GM13976 (cell line): ENCODE results near the gene SDHA.
"Not testable (repeated sequence)": the region's sequence is repeated elsewhere in the genome, so short reads cannot be mapped to it uniquely, and the experiment has no call there.

Source experiments
- DNase-seq: peaks from one replicate; pipeline ENCODE4 v3.0.0; 2012; ENCODE audit warnings: low spot score
- in situ Hi-C: fragments of 300-500 bp; cut with MboI; formaldehyde crosslinking; loops from one replicate; pipeline ENCODE4 v1.12.0; 2022; ENCODE audit warnings: low sequenced_read_pairs, mixed read lengths, inconsistent platforms; ENCODE audit not compliant: unreplicated experiment
- TF ChIP-seq, protein P1 (sequence below): IDR thresholded peaks from 2 replicates; pipeline ENCODE4 v1.5.1; 2012; ENCODE audit warnings: borderline replicate concordance, mild to moderate bottlenecking; ENCODE audit not compliant: insufficient read depth; ENCODE audit errors: extremely low read depth, missing control alignments, control extremely low read depth

Gene SDHA

GRCh38 chr5:278646-279045, 60.5 kb downstream of the SDHA start:
- in situ Hi-C loops, result no loop called here
- DNase-seq, result no peak
- TF ChIP-seq, protein P1, sequence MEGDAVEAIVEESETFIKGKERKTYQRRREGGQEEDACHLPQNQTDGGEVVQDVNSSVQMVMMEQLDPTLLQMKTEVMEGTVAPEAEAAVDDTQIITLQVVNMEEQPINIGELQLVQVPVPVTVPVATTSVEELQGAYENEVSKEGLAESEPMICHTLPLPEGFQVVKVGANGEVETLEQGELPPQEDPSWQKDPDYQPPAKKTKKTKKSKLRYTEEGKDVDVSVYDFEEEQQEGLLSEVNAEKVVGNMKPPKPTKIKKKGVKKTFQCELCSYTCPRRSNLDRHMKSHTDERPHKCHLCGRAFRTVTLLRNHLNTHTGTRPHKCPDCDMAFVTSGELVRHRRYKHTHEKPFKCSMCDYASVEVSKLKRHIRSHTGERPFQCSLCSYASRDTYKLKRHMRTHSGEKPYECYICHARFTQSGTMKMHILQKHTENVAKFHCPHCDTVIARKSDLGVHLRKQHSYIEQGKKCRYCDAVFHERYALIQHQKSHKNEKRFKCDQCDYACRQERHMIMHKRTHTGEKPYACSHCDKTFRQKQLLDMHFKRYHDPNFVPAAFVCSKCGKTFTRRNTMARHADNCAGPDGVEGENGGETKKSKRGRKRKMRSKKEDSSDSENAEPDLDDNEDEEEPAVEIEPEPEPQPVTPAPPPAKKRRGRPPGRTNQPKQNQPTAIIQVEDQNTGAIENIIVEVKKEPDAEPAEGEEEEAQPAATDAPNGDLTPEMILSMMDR, result no peak

- DNase-seq, in situ Hi-C loops: not testable (repeated sequence)
Measured at GRCh38 chr5:279051-279665, 61.0 kb downstream of the SDHA start.

GRCh38 chr5:285991-286557, 68.0 kb downstream of the SDHA start:
- in situ Hi-C loops, result no loop called here
- no peak for DNase-seq
- TF ChIP-seq, protein P1, result no peak

GRCh38 chr5:290200-290599, 72.1 kb downstream of the SDHA start:
- in situ Hi-C loops, DNase-seq: not testable (repeated sequence)

DNA sequence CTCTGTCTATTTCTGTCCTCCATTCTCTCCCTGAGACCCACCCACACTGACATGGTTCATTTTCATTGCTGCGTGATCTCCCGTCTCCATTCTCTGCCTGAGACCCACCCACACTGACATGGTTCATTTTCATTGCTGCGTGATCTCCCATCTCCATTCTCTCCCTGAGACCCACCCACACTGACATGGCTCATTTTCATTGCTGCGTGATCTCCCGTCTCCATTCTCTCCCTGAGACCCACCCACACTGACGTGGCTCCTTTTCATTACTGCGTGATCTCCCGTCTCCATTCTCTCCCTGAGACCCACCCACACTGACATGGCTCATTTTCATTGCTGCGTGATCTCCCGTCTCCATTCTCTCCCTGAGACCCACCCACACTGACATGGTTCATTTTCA, 73.2 kb downstream of the SDHA start:
- in situ Hi-C loops, DNase-seq: not testable (repeated sequence)

GRCh38 chr5:294788-295187, 76.7 kb downstream of the SDHA start:
- DNase-seq, in situ Hi-C loops: not testable (repeated sequence)

GRCh38 chr5:296207-296606, 78.1 kb downstream of the SDHA start:
- in situ Hi-C loops, DNase-seq: not testable (repeated sequence)

- DNase-seq, in situ Hi-C loops: not testable (repeated sequence)
Measured at GRCh38 chr5:296954-297353, 78.8 kb downstream of the SDHA start.

DNA sequence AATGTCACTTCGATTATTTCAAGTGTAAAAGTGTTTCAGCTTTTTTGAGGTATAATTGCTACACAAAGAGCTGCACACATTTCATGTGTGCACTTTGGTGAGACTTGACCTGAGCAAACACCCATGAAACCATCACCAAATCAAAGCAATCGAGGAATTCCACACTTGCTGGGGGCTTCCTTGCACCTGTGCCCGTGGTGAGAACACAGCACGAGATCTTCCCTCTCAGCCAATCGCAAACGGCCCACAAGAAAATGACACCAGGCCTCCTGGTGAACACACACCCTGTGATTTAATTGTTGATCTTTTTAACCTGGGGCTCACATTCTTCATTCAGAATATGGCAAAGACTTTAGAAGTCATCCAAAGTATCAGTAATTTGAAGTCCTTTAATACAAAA, 79.3 kb downstream of the SDHA start:
- DNase-seq, in situ Hi-C loops: not testable (repeated sequence)

GRCh38 chr5:297991-298736, 80.0 kb downstream of the SDHA start:
- DNase-seq, in situ Hi-C loops: not testable (repeated sequence)

GRCh38 chr5:298737-299125, 80.6 kb downstream of the SDHA start:
- in situ Hi-C loops, result no loop called here

GRCh38 chr5:299921-300320, 81.8 kb downstream of the SDHA start:
- DNase-seq, in situ Hi-C loops: not testable (repeated sequence)

More at GRCh38 chr5:298737-299125, 80.6 kb downstream of the SDHA start:
- DNase-seq, result no peak
- TF ChIP-seq, protein P1, result no peak

- DNase-seq, in situ Hi-C loops: not testable (repeated sequence)
Measured at GRCh38 chr5:300691-301435, 82.7 kb downstream of the SDHA start.

DNA sequence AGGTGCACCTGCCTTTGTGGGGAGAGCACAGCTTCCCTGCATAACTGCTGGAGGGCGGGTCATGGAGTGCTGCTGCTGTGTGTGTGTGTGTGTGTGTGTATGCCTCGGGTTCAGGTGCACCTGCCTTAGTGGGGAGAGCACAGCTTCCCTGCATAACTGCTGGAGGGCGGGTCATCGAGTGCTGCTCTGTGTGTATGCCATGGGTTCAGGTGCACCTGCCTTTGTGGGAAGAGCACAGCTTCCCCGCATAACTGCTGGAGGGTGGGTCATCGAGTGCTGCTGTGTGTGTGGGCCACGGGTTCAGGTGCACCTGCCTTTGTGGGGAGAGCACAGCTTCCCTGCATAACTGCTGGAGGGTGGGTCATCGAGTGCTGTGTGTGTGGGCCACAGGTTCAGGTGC, 84.3 kb downstream of the SDHA start:
- in situ Hi-C loops, result not testable (repeated sequence)

More for the DNA sequence above, 84.3 kb downstream of the SDHA start:
- not testable (repeated sequence) for DNase-seq
